ENCODE measurements around the gene RMDN2.
"Not testable (repeated sequence)": the region's sequence is repeated elsewhere in the genome, so short reads cannot be mapped to it uniquely, and the experiment has no call there.

RMDN2 gene

DNA sequence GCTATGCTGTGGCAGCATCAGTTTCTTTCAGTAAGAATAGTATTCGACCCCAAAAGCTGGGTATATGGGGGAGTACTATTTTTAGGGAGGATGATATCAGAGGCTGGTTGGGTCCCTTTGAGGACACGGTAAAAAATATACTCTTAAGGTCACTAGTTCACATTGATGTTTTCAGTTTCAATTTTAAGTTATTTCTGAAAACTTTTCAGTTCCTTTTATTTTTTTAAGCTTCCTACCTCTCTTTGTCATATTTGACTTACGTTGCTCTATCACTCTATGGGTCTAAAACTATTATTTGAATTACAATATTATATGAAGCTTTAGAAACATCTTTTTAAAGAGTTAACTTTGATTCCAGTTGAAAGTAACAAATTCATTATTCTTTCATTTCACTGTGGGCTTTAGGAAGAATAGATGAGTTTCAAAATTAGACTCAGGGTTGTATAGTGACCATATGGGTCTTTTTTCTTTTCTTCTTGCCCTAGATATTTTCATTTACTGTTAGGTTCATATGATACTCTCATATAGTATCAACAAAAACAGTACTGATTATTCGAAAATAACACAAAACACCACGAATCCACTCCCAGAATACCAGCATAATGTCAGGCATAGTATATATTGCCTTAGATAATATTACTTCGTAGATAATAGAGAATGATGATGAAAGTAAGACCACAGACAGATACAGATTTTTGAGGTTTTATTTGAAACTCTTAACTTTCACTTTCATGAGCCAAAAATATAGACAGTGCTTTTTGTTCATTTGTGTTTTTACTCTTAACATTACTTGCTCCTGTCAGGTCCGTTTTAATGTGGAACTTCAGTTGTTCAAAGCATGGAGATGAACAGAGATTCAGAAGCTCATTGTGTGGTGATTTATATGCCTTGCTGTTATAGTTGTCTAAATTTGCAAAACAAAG lies 9.8 kb downstream of the RMDN2 start:
- DNase-seq: no peak

DNA sequence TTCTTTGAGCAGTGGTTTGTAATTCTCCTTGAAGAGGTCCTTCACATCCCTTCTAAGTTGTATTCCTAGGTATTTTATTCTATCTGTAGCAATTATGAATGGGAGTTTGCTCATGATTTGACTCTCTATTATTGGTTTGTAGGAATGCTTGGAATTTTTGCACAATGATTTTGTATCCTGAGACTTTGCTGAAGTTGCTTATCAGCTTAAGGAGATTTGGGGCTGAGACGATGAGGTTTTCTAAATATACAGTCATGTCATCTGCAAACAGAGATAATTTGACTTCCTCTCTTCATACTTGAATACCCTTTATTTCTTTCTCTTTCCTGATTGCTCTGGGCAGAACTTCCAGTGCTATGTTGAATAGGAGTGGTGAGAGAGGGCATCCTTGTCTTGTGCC lies 12.5 kb downstream of the RMDN2 start:
- DNase-seq: not testable (repeated sequence)

DNA sequence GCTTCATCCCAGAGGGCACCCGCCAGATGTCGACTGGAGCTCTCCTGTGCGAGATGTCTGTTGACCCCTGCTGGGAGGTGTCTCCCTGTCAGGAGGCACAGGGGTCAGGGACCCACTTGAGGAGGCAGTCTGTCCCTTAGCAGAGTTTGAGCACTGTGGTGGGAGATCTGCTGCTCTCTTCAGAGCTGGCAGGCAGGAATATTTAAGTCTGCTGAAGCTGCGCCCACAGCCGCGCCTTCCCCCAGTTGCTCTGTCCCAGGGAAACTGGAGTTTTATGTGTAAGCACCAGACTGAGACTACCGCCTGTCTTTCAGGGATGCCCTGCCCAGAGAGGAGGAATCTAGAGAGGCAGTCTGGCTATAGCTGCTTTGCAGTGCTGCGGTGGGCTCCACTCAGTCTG lies 16.2 kb downstream of the RMDN2 start:
- not testable (repeated sequence) for DNase-seq

DNA sequence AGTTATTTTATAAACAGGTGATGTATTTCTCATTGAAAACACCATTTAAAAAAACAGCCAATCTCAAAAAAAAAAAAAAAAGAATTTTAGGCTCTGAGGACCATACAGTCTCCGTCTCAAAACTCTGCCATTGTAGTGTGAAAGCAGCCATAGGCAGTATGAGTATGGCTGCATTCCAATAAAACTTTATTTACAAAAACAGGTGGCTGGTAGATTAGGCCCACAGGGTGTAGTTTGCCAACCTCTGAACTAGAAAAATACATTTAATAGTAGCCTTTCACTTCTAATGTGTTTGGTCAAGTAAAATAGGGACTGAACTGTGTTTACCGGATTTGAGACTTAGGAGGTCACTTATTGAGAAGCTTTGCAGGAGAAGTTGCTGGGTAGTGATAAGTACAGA lies 19.2 kb downstream of the RMDN2 start:
- no peak for DNase-seq

DNA sequence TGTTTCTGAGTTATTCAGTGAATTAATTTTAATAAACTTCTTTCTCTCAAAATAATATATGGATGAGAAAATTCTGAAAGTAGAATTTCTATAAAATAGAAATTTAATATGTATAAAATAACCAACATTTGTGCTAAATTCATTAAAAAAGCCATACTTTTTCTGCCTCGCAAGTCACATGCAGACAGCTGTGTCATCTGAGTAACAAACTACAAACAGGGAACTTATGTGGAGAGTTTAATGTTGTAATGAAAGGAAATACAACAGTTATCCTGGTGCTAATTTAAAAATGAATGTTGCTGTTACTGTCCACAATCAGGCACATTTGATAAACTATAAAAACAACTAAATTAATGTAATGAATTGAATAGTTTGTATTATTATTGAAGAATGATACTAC lies 22.2 kb downstream of the RMDN2 start:
- DNase-seq: no peak

DNA sequence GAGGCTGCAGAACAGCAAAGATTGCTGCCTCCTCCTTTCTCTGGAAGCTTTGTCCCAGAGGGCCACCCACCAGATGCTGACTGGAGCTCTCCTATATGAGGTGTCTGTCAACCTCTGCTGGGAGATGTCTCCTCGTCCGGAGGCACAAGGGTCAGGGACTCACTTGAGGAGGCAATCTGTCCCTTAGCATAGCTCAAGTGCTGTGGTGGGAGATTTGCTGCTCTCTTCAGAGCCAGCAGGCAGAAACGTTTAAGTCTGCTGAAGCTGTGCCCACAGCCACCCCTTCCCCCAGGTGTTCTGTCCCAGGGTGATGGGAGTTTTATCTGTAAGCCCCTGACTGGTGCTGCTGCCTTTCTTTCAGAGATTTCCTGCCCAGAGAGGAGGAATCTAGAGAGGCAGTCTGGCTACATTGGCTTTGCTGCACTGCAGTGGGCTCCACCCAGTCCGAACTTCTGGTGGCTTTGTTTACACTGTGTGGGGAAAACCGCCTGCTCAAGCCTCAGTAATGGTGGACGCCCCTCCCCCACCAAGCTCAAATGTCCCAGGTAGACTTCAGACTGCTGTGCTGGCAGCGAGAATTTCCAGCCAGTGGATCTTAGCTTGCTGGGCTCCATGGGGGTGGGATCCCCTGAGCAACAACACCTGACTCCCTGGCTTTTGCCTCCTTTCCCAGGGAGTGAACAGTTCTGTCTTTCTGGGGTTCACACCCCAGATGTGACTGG lies 37.1 kb downstream of the RMDN2 start:
- DNase-seq: not testable (repeated sequence)

DNA sequence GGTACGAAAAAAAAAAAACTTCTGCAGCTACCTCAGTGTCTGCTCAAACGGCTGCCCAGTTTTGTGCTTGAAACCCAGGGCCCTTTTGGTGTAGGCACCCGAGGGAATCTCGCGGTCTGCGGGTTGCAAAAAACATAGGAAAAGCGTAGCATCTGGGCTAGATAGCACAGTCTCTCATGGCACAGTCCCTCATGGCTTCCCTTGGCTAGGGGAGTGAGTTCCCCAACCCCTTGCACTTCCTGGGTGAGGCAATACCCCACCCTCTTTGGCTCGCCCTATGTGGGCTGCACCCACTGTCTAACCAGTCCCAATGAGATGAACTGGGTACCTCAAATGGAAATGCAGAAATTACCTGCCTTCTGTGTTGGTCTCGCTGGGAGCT lies 37.6 kb downstream of the RMDN2 start:
- not testable (repeated sequence) for DNase-seq

DNA sequence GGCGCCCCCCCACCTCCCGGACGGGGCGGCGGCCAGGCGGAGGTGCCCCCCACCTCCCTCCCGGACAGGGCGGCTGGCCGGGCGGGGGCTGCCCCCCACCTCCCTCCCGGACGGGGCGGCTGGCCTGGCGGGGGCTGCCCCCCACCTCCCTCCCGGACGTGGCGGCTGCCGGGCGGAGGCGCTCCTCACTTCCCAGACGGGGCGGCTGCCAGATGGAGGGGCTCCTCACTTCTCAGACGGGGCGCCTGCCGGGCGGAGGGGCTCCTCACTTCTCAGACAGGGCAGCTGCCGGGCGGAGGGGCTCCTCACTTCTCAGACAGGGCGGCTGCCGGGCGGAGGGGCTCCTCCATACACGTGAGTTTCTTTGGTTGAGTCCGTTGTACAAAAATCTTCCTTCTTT lies 38.8 kb downstream of the RMDN2 start:
- not testable (repeated sequence) for DNase-seq

DNA sequence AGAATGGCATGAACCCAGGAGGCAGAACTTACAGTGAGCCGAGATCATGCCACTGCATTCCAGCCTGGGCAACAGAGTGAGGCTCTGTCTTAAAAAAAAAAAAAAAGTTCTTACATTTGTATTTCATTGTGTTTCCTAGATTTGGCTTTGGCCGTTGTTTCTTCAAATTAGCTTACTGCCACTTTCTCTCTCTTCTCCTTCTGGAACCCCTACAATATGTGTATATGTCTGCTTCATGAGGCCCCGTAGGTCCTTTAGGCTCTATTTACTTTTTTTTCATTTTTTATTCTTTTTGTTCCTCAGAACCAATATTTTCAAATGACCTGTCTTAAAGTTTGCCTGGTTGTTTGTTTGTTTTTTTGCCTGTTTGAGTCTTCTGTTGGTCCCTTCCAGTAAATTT lies 41.2 kb downstream of the RMDN2 start:
- DNase-seq: no peak

DNA sequence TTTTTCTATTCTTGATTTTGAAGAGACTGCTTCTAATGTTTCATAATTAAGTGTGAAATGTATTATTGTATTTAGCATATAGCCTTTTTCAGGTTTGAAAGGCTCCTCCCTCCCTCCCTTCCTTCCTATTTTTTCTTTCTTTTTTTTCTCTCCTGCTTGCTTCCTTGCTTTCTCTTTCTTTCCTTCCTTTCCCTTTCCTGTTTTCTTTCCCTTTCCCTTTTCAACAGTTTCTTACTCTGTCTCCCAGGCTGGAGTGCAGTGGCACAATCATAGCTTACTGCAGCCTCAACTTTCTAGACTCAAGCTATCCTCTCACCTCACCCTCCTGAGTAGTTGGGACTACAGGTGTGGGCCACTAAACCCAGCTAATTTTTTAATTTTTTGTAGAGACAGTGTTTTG lies 44.6 kb downstream of the RMDN2 start:
- no peak for DNase-seq

DNA sequence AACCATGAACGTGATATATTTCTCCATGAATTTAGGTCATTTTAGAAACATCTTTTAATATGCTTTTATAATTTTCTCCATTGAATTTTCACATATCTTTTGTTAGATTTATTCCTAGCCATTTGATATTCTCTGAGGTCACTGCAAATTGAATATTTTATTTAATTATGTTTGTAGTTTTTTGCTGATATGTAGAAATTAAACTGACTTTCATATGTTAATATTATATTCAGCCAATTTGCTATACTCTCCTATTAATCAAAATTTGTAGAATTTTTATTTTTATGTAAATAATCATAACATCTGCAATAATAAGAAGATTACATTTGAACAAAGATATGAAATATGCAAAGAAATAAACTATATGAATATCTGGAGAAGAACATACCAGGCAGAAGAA lies 46.9 kb downstream of the RMDN2 start:
- DNase-seq: no peak

DNA sequence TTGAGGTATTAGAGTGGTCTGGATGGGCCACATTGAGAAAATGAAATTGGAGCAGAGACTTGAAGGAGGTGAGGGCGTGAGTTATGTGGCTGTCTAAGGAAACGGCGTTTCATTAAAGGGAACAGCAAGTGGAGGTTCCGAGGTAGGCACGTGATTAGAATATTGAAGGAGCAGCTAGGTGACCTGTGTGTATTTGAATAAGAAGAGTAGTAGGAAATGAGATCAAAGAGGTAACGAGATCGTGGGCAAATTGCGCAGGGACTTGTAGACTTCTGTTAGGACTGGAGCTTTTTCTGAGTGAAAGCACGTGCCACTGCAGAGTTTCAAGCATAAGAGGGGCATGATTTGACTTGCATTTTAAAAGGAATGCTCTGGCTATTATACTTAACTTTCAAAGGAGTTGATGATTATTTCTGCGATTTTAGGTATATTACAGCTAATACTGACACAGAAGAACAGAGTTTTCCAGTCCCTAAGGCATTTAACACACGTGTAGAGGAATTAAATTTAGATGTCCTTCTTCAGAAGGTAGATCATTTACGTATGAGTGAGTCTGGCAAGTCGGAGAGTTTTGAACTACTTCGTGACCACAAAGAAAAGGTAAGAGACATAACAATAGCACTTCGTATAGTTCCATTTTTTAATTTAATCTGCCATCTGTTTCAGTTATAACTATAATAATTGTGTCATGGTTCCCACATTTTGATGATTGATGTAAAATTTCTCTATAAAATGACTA lies 48.7 kb downstream of the RMDN2 start:
- DNase-seq: no peak

DNA sequence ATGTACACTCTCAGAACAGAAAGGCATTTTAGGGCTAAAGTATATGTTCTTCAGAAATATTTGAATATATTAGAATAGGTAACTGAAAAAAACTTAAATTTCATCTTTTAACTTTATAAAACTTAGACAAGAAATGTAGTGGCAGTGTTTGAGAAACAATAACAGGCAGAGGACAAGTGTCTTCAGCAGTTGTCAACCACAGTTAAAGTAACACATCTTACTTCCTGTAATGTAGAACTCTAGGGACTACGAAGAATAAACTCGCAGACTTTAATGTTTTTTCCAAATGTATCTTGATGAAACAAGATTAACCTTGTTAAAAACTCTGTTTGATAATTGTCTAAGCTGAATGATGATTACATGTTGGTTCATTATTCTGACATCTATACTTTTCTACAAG lies 50.7 kb downstream of the RMDN2 start:
- no peak for DNase-seq

DNA sequence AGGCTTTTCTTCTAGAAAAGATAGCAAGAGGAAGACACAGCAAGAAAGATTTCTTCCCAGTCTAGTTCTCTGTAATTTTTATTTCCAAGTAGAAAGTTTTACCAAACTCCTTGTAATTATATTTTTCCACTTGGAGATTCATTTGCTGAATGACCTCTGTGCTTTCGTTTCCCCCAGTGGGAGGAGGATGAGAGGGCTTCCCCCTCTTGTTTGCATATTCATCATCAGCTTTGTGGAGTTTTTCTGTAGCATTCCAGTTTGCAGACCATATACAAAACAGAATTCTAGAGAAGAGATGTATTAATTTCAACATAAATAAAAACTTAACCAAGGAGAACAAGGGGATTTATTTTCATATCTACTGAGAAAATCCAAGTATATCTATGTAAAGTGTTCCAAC lies 51.3 kb downstream of the RMDN2 start:
- DNase-seq: no peak

DNA sequence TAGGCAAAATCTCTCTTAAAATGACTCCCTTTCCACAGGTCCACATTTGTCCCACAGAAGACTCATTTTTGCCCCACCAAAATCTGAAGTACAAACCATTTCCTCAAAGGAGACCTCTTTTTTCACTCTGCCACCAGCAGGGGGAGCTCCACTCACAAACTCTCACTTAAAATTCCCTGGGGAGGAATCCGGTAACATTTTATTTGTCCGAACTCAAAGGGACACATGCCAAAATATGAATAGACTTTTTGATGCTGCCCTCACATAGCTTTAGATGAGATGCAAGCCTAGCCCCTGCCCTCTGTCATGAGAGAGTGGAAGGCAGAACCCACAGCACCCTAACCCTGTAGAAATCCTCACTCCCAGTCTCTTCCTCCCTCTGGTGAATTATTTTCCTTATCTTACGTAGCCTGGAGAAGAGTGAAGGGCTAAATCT lies 57.1 kb downstream of the RMDN2 start:
- no peak for DNase-seq

DNA sequence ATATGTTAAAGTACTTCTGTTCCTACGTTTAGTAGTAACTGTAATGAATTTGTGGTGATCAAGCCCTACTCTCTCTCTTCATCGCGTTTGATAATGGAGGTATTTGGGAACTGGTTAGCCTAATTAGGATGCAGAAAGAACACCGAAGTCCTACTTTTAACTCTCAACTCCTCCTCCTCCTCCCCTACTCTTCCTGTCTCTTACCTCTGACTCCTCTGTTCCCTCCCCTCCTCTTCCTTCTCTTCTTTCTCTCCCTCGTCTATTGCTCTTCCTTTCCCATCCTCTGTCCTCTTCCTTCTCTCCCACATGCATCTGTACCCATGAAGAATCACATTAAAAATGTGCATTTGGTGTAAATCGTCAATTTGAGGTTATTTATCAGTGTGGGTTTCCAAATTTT lies 57.8 kb downstream of the RMDN2 start:
- DNase-seq: no peak

DNA sequence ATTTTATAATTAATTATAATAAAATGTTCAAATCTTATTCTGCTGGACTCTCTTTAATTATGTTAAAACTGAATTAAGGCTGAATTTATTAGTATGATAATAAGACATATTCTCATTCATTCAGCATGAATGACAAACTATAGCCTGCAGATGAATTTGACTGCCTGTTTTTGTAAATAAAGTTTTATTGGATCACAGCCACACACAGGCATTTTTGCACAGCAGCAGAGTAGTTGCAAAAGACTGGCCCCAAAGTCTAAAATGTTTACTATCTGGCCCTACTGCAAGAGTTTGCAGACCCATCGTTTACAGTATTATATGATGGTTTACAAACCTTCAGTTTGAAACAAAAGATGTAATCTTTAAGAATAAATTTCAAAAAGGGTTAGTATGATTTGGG lies 58.6 kb downstream of the RMDN2 start:
- no peak for DNase-seq

DNA sequence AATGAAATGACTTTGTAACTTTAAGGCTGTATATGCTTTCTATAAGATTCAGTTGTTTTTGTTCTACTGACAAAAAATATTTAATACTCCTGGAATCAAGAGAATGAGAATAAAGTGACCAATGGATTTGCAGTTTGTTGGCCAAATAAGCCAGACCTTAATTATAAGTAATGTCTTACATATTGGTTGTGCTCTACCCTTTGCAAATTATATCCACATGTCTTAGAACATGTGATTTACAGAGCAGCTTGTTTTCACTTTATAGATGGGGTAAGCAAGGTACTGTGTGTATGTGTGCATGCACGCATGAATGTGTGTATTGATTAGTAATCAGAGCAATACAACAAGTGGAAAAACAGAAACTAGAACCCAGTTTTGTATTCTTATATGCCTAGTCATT lies 59.1 kb downstream of the RMDN2 start:
- DNase-seq: no peak

DNA sequence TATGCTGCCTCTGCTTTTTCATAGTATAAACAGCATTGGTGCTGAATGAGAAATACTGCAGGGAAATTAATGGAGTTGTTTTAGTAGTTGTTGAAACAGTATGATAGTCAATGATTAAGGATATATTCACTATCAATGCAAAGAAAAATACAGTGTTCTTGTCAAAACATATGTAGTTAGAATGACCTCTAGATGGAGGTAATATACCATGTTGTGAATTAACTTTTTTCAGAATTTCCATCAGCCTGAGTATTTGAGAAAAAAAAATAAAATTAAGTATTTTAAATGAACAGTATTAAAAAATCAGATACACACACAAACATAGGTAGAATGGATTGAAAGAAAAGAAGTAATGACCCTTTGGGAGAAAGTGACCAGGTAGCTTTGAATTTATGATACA lies 59.5 kb downstream of the RMDN2 start:
- no peak for DNase-seq

DNA sequence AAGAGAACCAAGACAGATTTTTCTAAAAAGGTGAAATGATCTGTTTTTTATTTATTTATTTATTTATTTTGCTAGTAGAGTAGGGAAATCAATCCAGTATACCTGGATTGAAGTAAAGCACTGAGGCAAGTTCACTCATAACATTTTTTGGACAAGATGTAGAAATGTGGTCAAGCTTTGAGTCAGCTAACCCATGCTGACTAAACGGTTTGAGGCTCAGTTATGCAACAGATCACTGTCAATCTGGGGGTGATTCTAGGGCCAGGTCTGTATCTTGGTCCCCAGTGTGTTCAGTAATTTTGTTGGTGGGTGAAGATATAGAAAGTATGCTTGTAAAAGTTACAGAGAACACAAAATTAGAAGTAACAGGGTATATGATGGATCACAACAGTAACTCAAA lies 60.2 kb downstream of the RMDN2 start:
- DNase-seq: no peak

DNA sequence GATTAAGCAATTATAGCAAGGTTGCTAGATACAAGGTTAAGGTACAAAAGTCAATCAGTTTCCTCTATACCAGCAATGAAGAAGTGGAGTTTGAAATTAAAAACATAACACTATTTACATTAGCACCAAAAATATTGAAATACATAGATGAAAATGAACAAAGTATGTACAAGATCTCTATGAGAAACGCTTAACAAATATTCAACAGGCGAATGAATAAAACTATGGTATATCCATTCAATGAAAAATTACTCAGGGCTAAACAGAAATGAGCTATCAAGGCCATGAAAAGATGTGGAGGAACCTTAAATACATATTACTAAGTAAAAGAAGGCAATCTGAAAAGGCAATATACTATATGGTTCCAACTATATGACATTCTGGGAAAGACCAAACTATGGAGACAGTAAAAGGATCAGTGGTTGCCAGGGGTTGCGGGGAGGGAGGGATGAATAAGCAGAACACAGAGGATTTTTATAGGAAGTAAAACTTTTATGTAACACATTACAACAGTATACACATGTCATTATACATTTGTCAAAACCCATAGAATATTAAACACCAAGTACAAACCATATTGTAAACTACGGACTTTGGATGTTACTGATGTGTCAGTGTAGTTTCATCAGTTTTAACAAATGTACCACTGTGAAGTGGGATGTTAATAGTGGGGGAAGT lies 62.1 kb downstream of the RMDN2 start:
- no peak for DNase-seq

DNA sequence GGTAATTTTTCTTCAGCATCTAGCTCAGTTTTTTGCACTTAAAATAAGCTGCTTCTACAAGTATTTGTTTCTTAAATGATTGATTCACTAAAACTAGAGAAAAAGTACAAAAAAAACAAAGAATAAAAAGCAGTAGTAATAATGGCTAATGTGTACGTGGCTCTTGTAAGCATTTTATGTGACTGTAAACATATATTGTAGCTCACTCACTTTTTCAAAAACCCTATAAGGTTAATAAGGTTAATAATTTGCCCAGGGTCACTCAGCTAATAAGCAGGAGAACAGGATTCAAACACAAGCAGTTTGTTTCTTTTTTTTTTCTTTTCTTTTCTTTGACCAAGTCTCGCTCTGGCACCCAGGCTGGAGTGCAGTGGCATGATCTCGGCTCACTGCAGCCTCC lies 67.5 kb downstream of the RMDN2 start:
- no peak for DNase-seq

DNA sequence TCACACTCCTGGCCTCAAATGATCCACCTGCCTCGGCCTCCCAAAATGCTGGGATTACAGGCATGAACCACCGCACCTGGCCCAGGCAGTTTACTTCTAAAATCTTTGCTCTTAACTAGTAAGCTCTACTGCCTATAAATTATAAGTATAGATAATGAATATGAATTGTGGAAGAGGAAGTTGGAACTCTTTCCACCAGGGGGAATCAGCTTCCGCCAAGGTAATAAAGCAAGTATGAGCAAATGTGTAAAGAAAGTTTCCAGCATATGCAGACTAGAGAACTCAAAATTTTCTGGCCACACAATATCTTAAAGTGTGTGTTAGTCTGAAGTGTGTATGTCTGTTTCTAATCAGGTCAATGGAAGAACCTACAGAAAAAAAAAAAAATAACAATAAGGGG lies 68.1 kb downstream of the RMDN2 start:
- DNase-seq: no peak

Measured in NCI-H2029 (cell line).